Activated CD8-positive, alpha-beta memory T cell treated with anti-CD3 and anti-CD28 coated beads for 48 hours (primary cell): ENCODE data around the gene JPT1.
A peak's percentile ranks its signal among the peaks of the same experiment; 100 is the strongest.
"Not testable (repeated sequence)": the region's sequence is repeated elsewhere in the genome, so short reads cannot be mapped to it uniquely, and the experiment has no call there.

Experiments
- DNase-seq, 3 experiments: peaks; one replicate each; pipeline ENCODE4 v3.0.0-alpha.2; 2020; ENCODE audit warnings: low read depth in 2 of 3, low spot score in 2 of 3

JPT1 gene

DNA sequence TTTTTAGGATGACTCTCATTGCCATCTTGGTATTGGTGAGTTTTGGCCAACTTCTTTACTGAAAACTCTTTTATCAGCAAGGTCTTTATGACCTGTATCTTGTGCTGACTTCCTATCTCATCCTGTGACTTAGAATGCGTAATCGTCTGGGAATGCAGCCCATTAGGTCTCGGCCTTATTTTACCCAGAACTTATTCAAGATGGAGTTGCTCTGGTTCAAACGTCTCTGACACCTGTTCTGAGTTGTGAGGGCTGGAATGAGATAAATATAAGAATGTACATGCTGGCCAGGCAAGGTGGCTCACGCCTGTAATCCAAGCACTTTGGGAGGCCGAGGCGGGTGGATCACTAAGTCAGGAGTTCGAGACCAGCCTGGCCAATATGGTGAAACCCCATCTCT lies 4.2 kb upstream of the JPT1 start:
- not testable (repeated sequence) for DNase-seq

- DNase-seq: no peak
Measured at GRCh38 chr17:75155191-75155601, 884 bp upstream of the JPT1 start.

- DNase-seq: no peak
Measured at GRCh38 chr17:75153780-75154194, 525 bp downstream of the JPT1 start.

DNA sequence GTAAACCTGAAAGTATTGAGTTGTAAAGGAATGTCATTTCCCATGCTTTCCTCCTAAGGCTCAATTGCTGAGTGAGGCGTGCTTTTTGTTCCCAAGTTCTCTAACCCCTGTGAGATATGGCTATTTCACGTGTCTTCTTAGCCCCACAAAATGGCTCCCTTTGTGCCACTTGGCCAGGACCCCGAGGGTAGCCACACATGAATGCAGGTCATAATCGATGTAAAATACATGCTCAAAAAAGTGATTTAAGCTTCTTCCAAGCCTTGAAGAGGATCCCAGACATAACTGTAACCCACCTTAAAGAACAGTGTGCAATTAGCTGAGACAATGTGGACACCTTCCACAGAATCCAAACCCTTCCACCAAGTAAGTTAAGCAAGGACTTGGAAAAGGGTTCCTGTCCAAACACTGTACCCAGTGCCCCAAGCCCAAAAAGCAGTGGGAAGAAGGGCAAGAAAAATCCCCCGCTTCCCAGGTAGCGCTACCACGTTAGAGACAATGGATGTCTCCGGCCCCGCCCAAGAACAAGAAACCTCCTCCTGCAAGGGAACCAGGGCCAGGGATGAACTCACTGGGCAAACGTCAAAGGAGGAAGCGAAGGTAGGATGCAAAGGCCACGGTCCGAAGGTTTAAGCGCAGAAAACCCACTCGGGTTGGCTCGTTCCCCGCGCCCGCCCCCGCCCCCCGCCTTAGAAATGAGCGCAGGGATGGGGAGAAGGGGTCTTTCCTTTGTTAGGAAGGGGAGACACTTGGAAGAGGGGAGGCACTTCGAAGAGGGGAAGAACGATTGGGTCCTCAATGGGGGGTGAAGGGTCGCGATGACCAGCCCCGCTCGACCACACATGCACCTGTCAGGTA lies 1.2 kb downstream of the JPT1 start:
- peak in 1 of 3 experiments; percentile 26 for DNase-seq

- DNase-seq: no peak
Measured at GRCh38 chr17:75152523-75152921, 1.8 kb downstream of the JPT1 start.

DNA sequence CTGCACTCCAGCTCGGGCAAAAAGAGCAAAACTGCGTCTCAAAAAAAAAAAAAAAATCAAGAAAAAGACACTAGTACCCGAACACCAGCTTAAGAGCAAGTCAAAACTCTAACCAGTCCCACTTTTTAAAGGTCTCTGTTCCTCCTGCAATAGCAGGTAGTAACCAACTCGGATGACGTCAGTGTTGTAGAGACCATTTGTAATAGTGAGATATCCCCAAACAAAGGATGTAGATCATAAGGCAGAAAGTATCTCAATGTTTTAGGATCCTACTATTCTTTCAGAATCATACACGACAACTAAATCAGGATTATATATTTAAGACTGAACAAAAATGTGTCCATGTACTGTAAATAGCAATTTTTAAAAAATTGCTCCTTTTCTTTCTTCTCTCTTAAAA lies 2.4 kb downstream of the JPT1 start:
- DNase-seq: no peak

GRCh38 chr17:75147878-75148546 lies 6.3 kb downstream of the JPT1 start:
- DNase-seq: no peak

DNA sequence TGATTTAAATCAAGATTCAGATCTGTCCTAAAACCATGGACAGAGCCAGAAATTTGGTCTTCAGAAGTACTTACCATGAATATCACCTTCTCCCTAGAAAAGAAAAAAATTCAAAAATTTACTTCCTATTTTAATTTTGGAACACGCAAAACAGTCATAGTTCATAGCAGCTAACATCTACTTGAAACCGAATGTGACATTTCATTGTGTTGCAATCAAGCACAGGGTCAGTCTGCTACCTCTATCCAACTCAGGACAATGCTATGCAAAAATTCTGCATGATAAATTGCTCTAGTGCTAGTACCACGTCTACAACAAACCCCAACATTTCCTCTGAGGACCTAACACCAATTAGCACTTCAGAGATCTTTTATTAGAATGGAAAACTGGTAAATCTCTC lies 7.7 kb downstream of the JPT1 start:
- DNase-seq: no peak

DNA sequence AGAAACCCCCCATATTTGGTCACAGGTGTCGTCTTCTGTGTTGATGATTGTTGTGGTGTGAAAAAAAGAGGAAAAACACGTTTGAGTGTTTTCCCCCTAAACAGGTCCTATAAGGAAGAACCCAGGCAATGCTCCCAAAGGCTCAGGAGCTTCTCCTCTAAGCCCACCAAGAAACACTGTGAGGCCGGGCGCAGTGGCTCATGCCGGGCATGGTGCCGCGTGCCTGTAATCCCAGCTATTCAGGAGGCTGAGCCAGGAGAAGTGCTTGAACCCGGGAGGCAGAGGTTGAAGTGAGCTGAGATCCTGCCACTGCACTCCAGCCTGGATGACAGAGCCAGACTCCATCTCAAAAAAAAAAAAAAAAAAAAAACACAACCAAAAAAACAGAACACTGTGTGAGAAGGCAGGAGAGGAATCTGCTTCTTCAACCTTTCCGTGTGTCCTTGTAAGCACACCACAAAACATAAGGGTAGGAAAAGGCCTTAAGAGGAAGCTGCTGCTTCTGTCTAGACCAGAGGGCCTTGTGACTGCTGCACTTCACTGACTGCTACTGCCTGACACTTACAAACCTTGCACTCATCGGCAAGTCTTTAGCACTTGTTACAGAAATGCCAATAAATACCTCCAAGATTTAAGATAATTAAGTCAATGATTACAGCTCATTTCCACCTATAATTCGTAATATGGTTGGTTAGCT lies 9.3 kb downstream of the JPT1 start:
- DNase-seq: no peak

- DNase-seq: no peak
Measured at GRCh38 chr17:75142236-75142971, 11.9 kb downstream of the JPT1 start.

GRCh38 chr17:75138519-75138918 lies 15.8 kb downstream of the JPT1 start:
- DNase-seq: no peak

GRCh38 chr17:75137762-75138161 lies 16.6 kb downstream of the JPT1 start:
- DNase-seq: not testable (repeated sequence)

DNA sequence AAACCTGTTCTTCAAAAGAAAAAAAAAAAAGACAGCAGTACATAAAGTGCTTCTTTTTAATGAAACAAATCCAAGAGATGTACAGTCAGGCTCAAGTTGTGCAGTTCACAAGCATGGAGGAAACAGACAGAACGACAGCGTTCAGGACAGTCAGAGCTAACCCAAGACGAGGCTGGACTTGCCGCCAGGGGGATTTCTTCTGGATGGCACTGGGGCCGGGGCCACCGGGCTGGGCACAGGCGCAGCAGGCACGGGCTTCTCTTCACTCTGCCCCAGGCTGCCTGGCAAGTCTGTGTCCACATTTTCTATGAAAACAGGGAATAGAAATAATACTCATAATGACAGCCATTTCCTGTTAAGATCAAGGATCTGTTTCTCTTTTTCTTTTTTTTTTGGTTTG lies 18.4 kb downstream of the JPT1 start:
- DNase-seq: no peak

DNA sequence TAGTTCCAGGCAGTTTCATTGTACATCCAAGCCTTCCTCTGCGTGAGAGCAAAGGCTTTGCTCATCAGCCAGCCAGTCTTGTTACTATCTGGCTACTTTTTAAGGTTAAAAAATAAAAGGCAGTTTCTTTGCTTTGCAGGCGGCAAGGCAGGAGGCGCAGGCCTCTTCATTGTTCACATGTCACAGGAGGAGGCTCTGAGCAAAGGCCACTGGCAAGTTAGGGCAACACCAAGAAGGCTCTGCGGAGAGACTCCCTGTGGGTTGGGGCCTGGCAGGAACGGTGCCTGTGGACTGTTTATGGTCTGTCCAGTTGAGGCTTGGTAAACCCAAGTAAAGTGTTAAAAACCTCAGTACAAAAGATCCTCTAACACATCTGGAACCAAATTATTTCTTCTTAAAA lies 18.9 kb downstream of the JPT1 start:
- no peak for DNase-seq

- DNase-seq: not testable (repeated sequence)
Measured at GRCh38 chr17:75133607-75134347, 20.5 kb downstream of the JPT1 start.

GRCh38 chr17:75133001-75133400 lies 21.3 kb downstream of the JPT1 start:
- DNase-seq: no peak

- DNase-seq: not testable (repeated sequence)
Measured at GRCh38 chr17:75132018-75133000, 22.0 kb downstream of the JPT1 start.

DNA sequence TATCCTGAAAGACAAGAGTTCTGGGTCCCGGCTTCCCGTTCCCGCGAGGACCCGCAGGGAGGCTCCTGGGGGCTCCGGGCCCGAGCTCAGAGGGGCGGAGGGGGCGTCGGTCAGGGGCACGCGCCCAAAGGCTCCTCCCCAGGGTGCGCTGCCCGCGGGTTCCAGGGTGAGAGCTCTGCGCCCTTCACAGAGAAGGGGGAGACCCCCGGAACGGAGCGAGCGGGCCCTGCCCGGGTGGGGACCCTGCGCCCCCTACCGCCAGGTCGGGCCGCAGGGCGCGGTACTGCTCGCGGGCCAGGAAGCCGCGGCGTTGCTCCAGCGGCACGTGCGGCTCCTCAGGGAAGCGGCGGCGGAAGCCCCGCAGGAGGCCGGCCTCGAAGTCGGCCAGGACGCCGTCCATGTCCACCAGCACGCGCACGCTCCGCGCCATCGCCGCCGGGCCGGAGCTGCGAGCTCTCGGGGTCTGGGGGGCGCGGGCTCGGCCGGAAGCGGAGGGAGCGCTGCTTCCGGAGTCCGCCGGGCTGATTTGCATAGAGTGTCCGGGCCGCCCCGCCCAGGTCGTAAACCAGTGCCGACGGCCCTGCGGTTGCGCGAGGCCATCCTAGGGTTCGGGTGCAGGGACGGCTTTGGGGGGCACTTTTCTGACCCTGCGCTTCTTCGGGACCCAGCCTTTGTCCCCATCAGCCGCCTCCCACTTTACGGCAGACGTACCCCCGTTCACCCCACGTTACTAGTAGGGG lies 22.9 kb downstream of the JPT1 start, which contains the start of gene NT5C:
Gene NT5C, minus strand, starts transcription at position 465 of the 740 bp plus-strand sequence. Its CDS starts 35 bp downstream, at position 430.
- peak; percentile 47 to 71 (median 62) for DNase-seq
